Astrocyte (in vitro differentiated cells and primary cell): Measurements from ENCODE around the gene ENTHD1.

ENCODE experiments used
- CTCF ChIP-seq: IDR thresholded peaks from 2 replicates; pipeline ENCODE4 v1.5.1; 2011; ENCODE audit warnings: low read depth, mild to moderate bottlenecking, inconsistent platforms, low read length, moderate library complexity; ENCODE audit not compliant: insufficient read depth
- EZH2 ChIP-seq: IDR thresholded peaks from 2 replicates; pipeline ENCODE4 v1.6.1; 2012; ENCODE audit warnings: mild to moderate bottlenecking, low read length, inconsistent platforms; ENCODE audit not compliant: insufficient read depth

GRCh38 chr22:39931251-39931650 lies 37.7 kb upstream of the ENTHD1 start:
- TF ChIP-seq CTCF (no peak), EZH2 (no peak)
